Esophagus muscularis mucosa (tissue), 4 donors: Measurements from ENCODE around the gene AOAH. TPM values are rescaled to one million over a fixed set of nuclear protein-coding genes. Genes with fewer than 3 reads are reported as not detected.
"Not testable (repeated sequence)": the region's sequence is repeated elsewhere in the genome, so short reads cannot be mapped to it uniquely, and the experiment has no call there.

Experiments
- DNase-seq: peaks from one replicate; pipeline ENCODE4 v3.0.0-alpha.2; 2017; ENCODE audit errors: extremely low spot score
- H3K27ac ChIP-seq, 4 donors: fragments of 200-600 bp; sonication (generic); replicated peaks in 1 of 4; 1 replicate in 3 of 4; 2 replicates in 1 of 4; pipeline ENCODE4 v1.5.1; 2016 to 2019; ENCODE audit warnings: mild to moderate bottlenecking in 1 of 4
- H3K27me3 ChIP-seq, 4 donors: fragments of 200-600 bp; sonication (generic); one replicate each; pipeline versions ENCODE4 v1.5.1 to v1.6.0; 2016 to 2019
- H3K36me3 ChIP-seq, 4 donors: fragments of 200-600 bp; sonication (generic); one replicate each; pipeline ENCODE4 v1.5.1; 2016 to 2019
- H3K4me1 ChIP-seq, 4 donors: fragments of 200-600 bp; sonication (generic); one replicate each; pipeline ENCODE4 v1.5.1; 2016 to 2019
- H3K4me3 ChIP-seq, 4 donors: fragments of 200-600 bp; sonication (generic); 1 replicate in 2 of 4; 2 replicates in 2 of 4; pipeline ENCODE4 v1.5.1; 2016 to 2019; ENCODE audit warnings: mild to moderate bottlenecking in 4 of 4, moderate library complexity in 1 of 4
- H3K9me3 ChIP-seq, 4 donors: fragments of 200-600 bp; sonication (generic); 1 replicate in 3 of 4; 2 replicates in 1 of 4; pipeline ENCODE4 v1.5.1; 2016 to 2019
- EP300 ChIP-seq: sonication (generic); formaldehyde crosslinking; IDR thresholded peaks from one replicate; pipeline ENCODE4 v1.6.1; 2017; ENCODE audit warnings: antibody characterized with exemption
- POLR2A ChIP-seq: fragments of 450-650 bp; IDR thresholded peaks from one replicate; pipeline ENCODE4 v1.6.1; 2017; ENCODE audit warnings: antibody characterized with exemption, moderate library complexity, mild to moderate bottlenecking, low read depth
- POLR2AphosphoS5 ChIP-seq, 2 donors: sonication (generic); formaldehyde crosslinking; IDR thresholded peaks; one replicate each; pipeline ENCODE4 v1.6.1; 2017; ENCODE audit warnings: antibody characterized with exemption in 2 of 2
- WGBS: methylation state at CpG from one replicate; pipeline ENCODE4 v1.1.5; 2018; 5-methylcytosine and 5-hydroxymethylcytosine counted together
- intact Hi-C: fragments of 100-400 bp; cut with DNase I; formaldehyde crosslinking; loops from one replicate; pipeline ENCODE4 v1.15.1; 2023
- total RNA-seq, 4 donors: library from RNA; depleted of rRNA; stranded (reverse); fragments of >200 nt; gene quantifications; one replicate each; pipeline versions ENCODE4 v1.1.0 to v1.2.1, GENCODE V29; 2016
- TF ChIP-seq, protein P1 (sequence below), 3 experiments: fragments of 200-600 bp in 2 of 3; fragments of 450-650 bp in 1 of 3; sonication (generic) in 2 of 3; IDR thresholded peaks; one replicate each; pipeline ENCODE4 v1.5.1; 2017 to 2019; ENCODE audit warnings: antibody characterized with exemption in 3 of 3, mild to moderate bottlenecking in 2 of 3, moderate library complexity in 1 of 3

AOAH gene
- total RNA-seq, 4 donors from 2014 or later: 2.0 to 16.1 (median 4.5) TPM

DNA sequence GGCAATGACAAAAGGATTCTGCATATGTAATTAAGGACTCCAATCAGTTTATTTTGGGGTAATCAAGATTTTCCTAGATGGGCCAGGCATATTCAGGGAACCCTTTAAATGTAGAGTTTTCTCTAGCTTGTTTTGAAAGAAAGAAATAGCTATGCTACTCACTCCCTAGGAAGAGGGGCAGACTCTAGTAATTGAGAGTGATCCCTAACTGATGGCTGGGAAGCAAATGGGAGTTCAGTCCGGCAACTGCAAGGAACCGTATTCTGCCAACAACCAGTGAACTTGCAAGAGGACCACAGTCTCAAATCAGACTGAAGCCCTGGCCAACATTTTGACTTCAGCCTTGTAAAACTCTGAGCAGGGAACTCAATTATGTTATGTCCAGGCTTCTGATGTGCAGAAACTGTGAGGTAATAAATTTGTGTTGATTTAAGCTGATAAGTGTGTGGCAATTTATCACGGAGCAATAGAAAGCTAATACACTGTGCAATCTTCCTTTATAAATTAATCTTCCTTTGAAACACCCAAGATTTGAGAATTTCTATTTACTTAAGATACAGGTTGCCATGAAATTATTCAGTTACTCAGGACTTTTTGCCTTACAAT lies 14.0 kb downstream of the AOAH start:
- intact Hi-C loops: no loop called here
- H3K9me3 ChIP-seq: peaks cover 0 to 15% (median 5%) of the 10 kb centered on the region in 4 donors
- no peaks in the 10 kb centered on the region for H3K36me3 ChIP-seq
- no peak for DNase-seq
- no peak for TF ChIP-seq POLR2A
- TF ChIP-seq POLR2AphosphoS5 (IDR thresholded peaks at IDR 0.05): no peak
- TF ChIP-seq, protein P1, sequence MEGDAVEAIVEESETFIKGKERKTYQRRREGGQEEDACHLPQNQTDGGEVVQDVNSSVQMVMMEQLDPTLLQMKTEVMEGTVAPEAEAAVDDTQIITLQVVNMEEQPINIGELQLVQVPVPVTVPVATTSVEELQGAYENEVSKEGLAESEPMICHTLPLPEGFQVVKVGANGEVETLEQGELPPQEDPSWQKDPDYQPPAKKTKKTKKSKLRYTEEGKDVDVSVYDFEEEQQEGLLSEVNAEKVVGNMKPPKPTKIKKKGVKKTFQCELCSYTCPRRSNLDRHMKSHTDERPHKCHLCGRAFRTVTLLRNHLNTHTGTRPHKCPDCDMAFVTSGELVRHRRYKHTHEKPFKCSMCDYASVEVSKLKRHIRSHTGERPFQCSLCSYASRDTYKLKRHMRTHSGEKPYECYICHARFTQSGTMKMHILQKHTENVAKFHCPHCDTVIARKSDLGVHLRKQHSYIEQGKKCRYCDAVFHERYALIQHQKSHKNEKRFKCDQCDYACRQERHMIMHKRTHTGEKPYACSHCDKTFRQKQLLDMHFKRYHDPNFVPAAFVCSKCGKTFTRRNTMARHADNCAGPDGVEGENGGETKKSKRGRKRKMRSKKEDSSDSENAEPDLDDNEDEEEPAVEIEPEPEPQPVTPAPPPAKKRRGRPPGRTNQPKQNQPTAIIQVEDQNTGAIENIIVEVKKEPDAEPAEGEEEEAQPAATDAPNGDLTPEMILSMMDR (IDR thresholded peaks at IDR 0.05): no peak
- TF ChIP-seq EP300: no peak
- no peaks in the 10 kb centered on the region for H3K4me1 ChIP-seq
- H3K4me3 ChIP-seq: no peak overlapping the region
- whole genome bisulfite sequencing: 57% methylated on average over 3 of the region's 3 CpGs
- no peaks in the 10 kb centered on the region for H3K27me3 ChIP-seq
- no peak overlapping the region for H3K27ac ChIP-seq

DNA sequence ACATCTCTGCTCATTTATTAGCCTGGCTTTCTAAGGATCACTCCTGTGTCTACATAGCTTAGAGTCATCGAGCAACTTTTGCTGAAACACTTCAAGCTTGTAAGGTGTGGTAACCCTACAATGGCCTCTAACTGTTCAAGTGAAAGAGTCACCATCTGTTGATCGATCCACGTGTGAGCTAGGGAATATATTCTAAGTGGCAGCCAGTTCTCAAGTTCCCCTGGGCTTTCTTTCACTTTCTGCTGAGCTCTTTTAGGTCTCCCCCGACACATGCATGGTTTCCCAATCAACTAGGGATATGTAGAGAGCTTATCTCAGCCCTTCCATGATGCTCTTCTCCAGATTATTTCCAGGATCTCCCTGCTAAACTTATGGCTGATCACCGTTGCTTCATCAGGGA lies 15.5 kb downstream of the AOAH start:
- WGBS: 78% methylated on average over 5 of the region's 5 CpGs
- Histone ChIP-seq H3K4me1 (no peaks in the 10 kb centered on the region), H3K36me3 (no peaks in the 10 kb centered on the region), H3K27ac (no peak overlapping the region), H3K27me3 (no peaks in the 10 kb centered on the region), H3K9me3 (peaks cover 0 to 15% (median 5%) of the 10 kb centered on the region in 4 donors), H3K4me3 (no peak overlapping the region)
- TF ChIP-seq POLR2A (no peak), EP300 (no peak), POLR2AphosphoS5 (IDR thresholded peaks at IDR 0.05) (no peak)
- TF ChIP-seq, protein P1 (IDR thresholded peaks at IDR 0.05): no peak
- intact Hi-C loops: no loop called here
- no peak for DNase-seq

DNA sequence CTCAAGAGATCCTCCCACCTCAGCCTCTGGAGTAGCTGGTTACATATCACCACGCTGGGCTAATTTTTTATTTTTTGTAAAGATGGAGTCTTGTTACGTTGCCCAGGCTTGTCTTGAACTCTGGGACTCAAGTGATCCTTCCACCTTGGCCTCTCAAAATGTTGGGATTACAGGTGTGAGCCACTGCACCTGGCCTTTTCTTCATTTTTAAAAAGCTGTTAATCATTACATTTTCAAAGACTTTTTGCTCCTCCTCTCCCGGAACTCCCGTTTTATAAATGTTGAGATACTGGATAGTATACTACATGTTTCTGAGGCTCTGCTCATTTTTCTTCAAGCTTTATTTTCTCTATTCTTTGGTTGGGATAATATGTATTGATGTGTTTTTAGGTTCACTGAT lies 16.4 kb downstream of the AOAH start:
- Histone ChIP-seq H3K27ac (no peak overlapping the region), H3K36me3 (no peaks in the 10 kb centered on the region), H3K27me3 (no peaks in the 10 kb centered on the region), H3K4me1 (no peaks in the 10 kb centered on the region), H3K4me3 (no peak overlapping the region), H3K9me3 (peaks cover 0 to 15% (median 5%) of the 10 kb centered on the region in 4 donors)
- 78% methylated on average over 4 of the region's 4 CpGs for WGBS
- DNase-seq: no peak
- intact Hi-C loops: no loop called here
- TF ChIP-seq POLR2A (no peak), EP300 (no peak), POLR2AphosphoS5 (IDR thresholded peaks at IDR 0.05) (no peak)
- TF ChIP-seq, protein P1 (IDR thresholded peaks at IDR 0.05): no peak

DNA sequence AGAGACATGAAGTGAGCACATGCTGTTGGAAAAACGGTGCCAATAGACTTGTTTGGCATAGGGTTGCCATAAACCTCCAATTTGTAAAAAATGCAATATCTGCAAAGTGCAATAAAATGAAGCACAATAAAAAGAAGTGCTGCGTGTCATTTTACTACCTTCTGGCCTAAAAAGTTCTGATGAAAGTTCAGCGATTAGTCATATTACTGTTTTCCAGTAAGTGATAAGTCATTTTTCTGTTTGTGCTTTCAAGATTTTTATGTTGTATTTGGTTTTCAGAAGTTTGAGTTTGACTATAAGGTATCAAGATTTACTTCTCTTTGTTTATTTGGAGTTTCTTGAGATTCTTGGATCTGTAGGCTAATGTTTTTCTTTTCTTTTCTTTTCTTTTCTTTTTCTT lies 16.8 kb downstream of the AOAH start:
- 84% methylated on average over 3 of the region's 3 CpGs for WGBS
- no peak for DNase-seq
- Histone ChIP-seq H3K27ac (no peak overlapping the region), H3K4me1 (no peaks in the 10 kb centered on the region), H3K27me3 (no peaks in the 10 kb centered on the region), H3K4me3 (no peak overlapping the region), H3K36me3 (no peaks in the 10 kb centered on the region), H3K9me3 (peaks cover 0 to 15% (median 5%) of the 10 kb centered on the region in 4 donors)
- intact Hi-C loops: no loop called here
- no peak for TF ChIP-seq POLR2A
- no peak for TF ChIP-seq POLR2AphosphoS5 (IDR thresholded peaks at IDR 0.05)
- TF ChIP-seq EP300: no peak
- TF ChIP-seq, protein P1 (IDR thresholded peaks at IDR 0.05): no peak

DNA sequence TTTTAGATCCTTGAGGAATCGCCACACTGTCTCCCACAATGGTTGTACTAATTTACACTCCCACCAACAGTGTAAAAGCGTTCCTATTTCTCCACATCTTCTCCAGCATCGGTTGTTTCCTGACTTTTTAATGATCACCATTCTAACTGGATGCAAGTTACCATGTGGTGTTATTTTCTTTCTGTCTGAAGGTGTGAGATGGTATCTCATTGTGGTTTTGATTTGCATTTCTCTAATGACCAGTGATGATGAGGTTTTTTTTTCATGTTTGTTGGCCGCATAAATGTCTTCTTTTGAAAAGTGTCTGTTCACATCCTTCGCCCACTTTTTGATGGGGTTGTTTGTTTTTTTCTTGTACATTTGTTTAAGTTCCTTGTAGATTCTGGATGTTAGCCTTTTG lies 20.4 kb downstream of the AOAH start:
- H3K27ac ChIP-seq, intact Hi-C loops, DNase-seq, H3K27me3 ChIP-seq, H3K4me1 ChIP-seq, H3K4me3 ChIP-seq, H3K36me3 ChIP-seq: not testable (repeated sequence)
- H3K9me3 ChIP-seq: peaks cover 0 to 15% (median 5%) of the 10 kb centered on the region in 4 donors
- 92% methylated on average over 5 of the region's 5 CpGs for WGBS
